HCT116 (cell line): ENCODE measurements around the gene LCN6.

ENCODE experiments used
- CEBPB ChIP-seq: IDR thresholded peaks from 2 replicates; pipeline ENCODE4 v1.6.1; 2012; ENCODE audit warnings: low read depth
- CTCF ChIP-seq, 3 experiments: fragments of 200-600 bp in 1 of 3; sonication (generic) in 1 of 3; IDR thresholded peaks in 2 of 3; conservative IDR thresholded peaks in 1 of 3; 2 replicates each; pipeline ENCODE4 v1.5.1; 2012 to 2017; ENCODE audit warnings: low read depth in 2 of 3, low read length in 2 of 3, antibody characterized with exemption in 1 of 3, borderline replicate concordance in 1 of 3, control low read depth in 1 of 3, mild to moderate bottlenecking in 1 of 3, mixed read lengths in 1 of 3, mixed run types in 1 of 3, moderate library complexity in 1 of 3; ENCODE audit not compliant: insufficient read depth in 1 of 3
- ELF1 ChIP-seq: IDR thresholded peaks from 2 replicates; pipeline ENCODE4 v1.6.1; 2012; ENCODE audit warnings: low read depth, borderline replicate concordance
- EZH2 ChIP-seq: fragments of 200-600 bp; sonication (generic); IDR thresholded peaks from 2 replicates; pipeline ENCODE4 v1.6.1; 2017; ENCODE audit warnings: antibody characterized with exemption, mixed run types
- EZH2phosphoT487 ChIP-seq: fragments of 200-600 bp; IDR thresholded peaks from 2 replicates; pipeline ENCODE4 v1.6.1; 2018; ENCODE audit warnings: antibody characterized with exemption, borderline replicate concordance
- FOSL1 ChIP-seq: IDR thresholded peaks from 2 replicates; pipeline ENCODE4 v1.6.1; 2012; ENCODE audit warnings: low read depth
- POLR2A ChIP-seq: IDR thresholded peaks from 2 replicates; pipeline ENCODE4 v1.7.0; 2011; ENCODE audit warnings: borderline replicate concordance; ENCODE audit not compliant: insufficient read depth, insufficient read length; ENCODE audit errors: extremely low read depth
- POLR2AphosphoS5 ChIP-seq: IDR thresholded peaks from 2 replicates; pipeline ENCODE4 v1.6.1; 2011; ENCODE audit warnings: mild to moderate bottlenecking, low read depth, low read length, moderate library complexity
- RAD21 ChIP-seq: IDR thresholded peaks from 2 replicates; pipeline ENCODE4 v1.6.1; 2012; ENCODE audit warnings: low read depth, mild to moderate bottlenecking
- SIN3A ChIP-seq: IDR thresholded peaks from 2 replicates; pipeline ENCODE4 v1.6.1; 2012; ENCODE audit warnings: low read depth
- TCF7L2 ChIP-seq: IDR thresholded peaks from 2 replicates; pipeline ENCODE4 v1.7.0; 2011; ENCODE audit warnings: borderline replicate concordance, inconsistent platforms; ENCODE audit not compliant: insufficient read depth, insufficient read length; ENCODE audit errors: extremely low read depth
- YY1 ChIP-seq: IDR thresholded peaks from 2 replicates; pipeline ENCODE4 v1.6.1; 2011; ENCODE audit warnings: low read length, low read depth, moderate library complexity, mild to moderate bottlenecking; ENCODE audit not compliant: insufficient replicate concordance; ENCODE audit errors: extremely low read depth
- ZFX ChIP-seq: fragments of 450-650 bp; IDR thresholded peaks from 2 replicates; pipeline ENCODE4 v1.6.1; 2017
- TF ChIP-seq, protein P1 (sequence below): IDR thresholded peaks from 2 replicates; pipeline ENCODE4 v1.6.1; 2012

DNA sequence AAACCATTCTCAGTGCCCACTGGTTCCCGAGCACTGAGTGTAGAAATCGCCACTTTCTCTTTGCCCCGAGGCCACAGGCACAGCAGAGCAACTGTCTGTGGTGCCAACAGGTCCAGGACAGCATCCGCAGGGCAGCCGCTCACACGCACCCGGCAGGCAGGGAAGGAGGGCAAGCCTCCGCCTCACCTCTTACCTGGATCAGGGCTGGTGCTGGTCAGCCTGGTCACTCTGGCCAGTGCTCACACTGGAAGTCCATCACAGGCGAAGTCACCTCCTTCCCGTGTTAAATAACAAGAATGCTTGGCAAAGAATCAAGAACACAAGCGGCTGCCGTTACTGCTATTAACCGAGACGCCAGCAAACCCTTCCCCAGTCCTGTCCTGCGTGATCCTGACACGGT lies 22.2 kb downstream of the LCN6 start:
- TF ChIP-seq POLR2A (no peak), SIN3A (no peak), RAD21 (no peak), CTCF (IDR thresholded peaks at IDR 0.05 in 2 of 3, conservative IDR thresholded peaks at IDR 0.05 in 1 of 3; ENCODE audit: borderline replicate concordance in 1 of 3, insufficient read depth in 1 of 3, low read depth in 2 of 3, low read length in 2 of 3) (no peak), POLR2AphosphoS5 (no peak), CEBPB (no peak), FOSL1 (no peak), TCF7L2 (no peak), EZH2 (no peak), YY1 (no peak), ZFX (no peak), EZH2phosphoT487 (no peak), ELF1 (no peak)
- TF ChIP-seq, protein P1, sequence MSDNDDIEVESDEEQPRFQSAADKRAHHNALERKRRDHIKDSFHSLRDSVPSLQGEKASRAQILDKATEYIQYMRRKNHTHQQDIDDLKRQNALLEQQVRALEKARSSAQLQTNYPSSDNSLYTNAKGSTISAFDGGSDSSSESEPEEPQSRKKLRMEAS: no peak
